IPS-20b (cell line): Measurements from ENCODE around the gene SSBP3.
"Not testable (repeated sequence)": the region's sequence is repeated elsewhere in the genome, so short reads cannot be mapped to it uniquely, and the experiment has no call there.

Source experiments
- H3K27ac ChIP-seq: one replicate; pipeline ENCODE4 v1.5.1; 2013; ENCODE audit warnings: low read length
- H3K27me3 ChIP-seq: 2 replicates; pipeline ENCODE4 v1.6.1; 2013; ENCODE audit warnings: mild to moderate bottlenecking, low read length, inconsistent platforms; ENCODE audit not compliant: insufficient read depth
- H3K36me3 ChIP-seq: 2 replicates; pipeline ENCODE4 v1.6.1; 2013; ENCODE audit warnings: low read depth, mild to moderate bottlenecking, inconsistent platforms, low read length, moderate library complexity; ENCODE audit not compliant: insufficient read depth
- H3K4me1 ChIP-seq: 2 replicates; pipeline ENCODE4 v1.6.1; 2013; ENCODE audit warnings: mild to moderate bottlenecking, control low read depth, inconsistent platforms, low read length, moderate library complexity; ENCODE audit not compliant: insufficient read depth
- H3K4me3 ChIP-seq: 2 replicates; pipeline ENCODE4 v1.5.1; 2013; ENCODE audit warnings: mild to moderate bottlenecking, low read length, inconsistent platforms
- H3K9ac ChIP-seq: 2 replicates; pipeline ENCODE4 v1.6.1; 2013; ENCODE audit warnings: low read depth, mild to moderate bottlenecking, inconsistent platforms, low read length, moderate library complexity
- H3K9me3 ChIP-seq: 2 replicates; pipeline ENCODE4 v1.6.1; 2013; ENCODE audit warnings: mild to moderate bottlenecking, low read depth, low read length, inconsistent platforms; ENCODE audit not compliant: insufficient read depth

The SSBP3 gene

GRCh38 chr1:54238353-54239034 is 167.7 kb downstream of the SSBP3 start:
- Histone ChIP-seq H3K36me3 (peaks cover 63% of the 10 kb centered on the region), H3K9ac (no peak overlapping the region), H3K27ac (no peak overlapping the region), H3K9me3 (no peaks in the 10 kb centered on the region), H3K27me3 (no peaks in the 10 kb centered on the region), H3K4me1 (no peaks in the 10 kb centered on the region), H3K4me3 (no peak overlapping the region)

GRCh38 chr1:54237586-54237985 is 168.6 kb downstream of the SSBP3 start:
- H3K4me1 ChIP-seq: no peaks in the 10 kb centered on the region
- H3K27ac ChIP-seq: no peak overlapping the region
- no peak overlapping the region for H3K9ac ChIP-seq
- peaks cover 56% of the 10 kb centered on the region for H3K36me3 ChIP-seq
- no peaks in the 10 kb centered on the region for H3K27me3 ChIP-seq
- no peaks in the 10 kb centered on the region for H3K9me3 ChIP-seq
- H3K4me3 ChIP-seq: no peak overlapping the region

- Histone ChIP-seq H3K4me1 (no peaks in the 10 kb centered on the region), H3K9ac (no peak overlapping the region), H3K27me3 (no peaks in the 10 kb centered on the region), H3K9me3 (no peaks in the 10 kb centered on the region), H3K4me3 (no peak overlapping the region), H3K27ac (no peak overlapping the region), H3K36me3 (peaks cover 34% of the 10 kb centered on the region)
These were observed 171.9 kb downstream of the SSBP3 start for GRCh38 chr1:54234284-54234683.

- H3K27ac ChIP-seq, H3K27me3 ChIP-seq, H3K4me1 ChIP-seq, H3K9ac ChIP-seq, H3K4me3 ChIP-seq, H3K9me3 ChIP-seq: not testable (repeated sequence)
- peaks cover 23% of the 10 kb centered on the region for H3K36me3 ChIP-seq
These were observed 173.0 kb downstream of the SSBP3 start for GRCh38 chr1:54233196-54233595.

- no peak overlapping the region for H3K9ac ChIP-seq
- H3K36me3 ChIP-seq: peaks cover 22% of the 10 kb centered on the region
- no peaks in the 10 kb centered on the region for H3K4me1 ChIP-seq
- H3K9me3 ChIP-seq: no peaks in the 10 kb centered on the region
- no peaks in the 10 kb centered on the region for H3K27me3 ChIP-seq
- no peak overlapping the region for H3K27ac ChIP-seq
- H3K4me3 ChIP-seq: no peak overlapping the region
These were observed 175.5 kb downstream of the SSBP3 start for GRCh38 chr1:54230507-54231339.

- Histone ChIP-seq H3K27me3 (no peaks in the 10 kb centered on the region), H3K4me3 (no peak overlapping the region), H3K4me1 (no peaks in the 10 kb centered on the region), H3K9ac (no peak overlapping the region), H3K27ac (no peak overlapping the region), H3K9me3 (no peaks in the 10 kb centered on the region), H3K36me3 (peaks cover 20% of the 10 kb centered on the region; the same call in 1 of the 2 replicates)
These were observed 176.8 kb downstream of the SSBP3 start for GRCh38 chr1:54229281-54229891.

GRCh38 chr1:54228638-54229079 is 177.5 kb downstream of the SSBP3 start:
- H3K4me3 ChIP-seq: no peak overlapping the region
- no peak overlapping the region for H3K9ac ChIP-seq
- H3K4me1 ChIP-seq: no peaks in the 10 kb centered on the region
- no peak overlapping the region for H3K27ac ChIP-seq
- H3K27me3 ChIP-seq: no peaks in the 10 kb centered on the region
- H3K36me3 ChIP-seq: peaks cover 20% of the 10 kb centered on the region; the same call in 1 of the 2 replicates
- H3K9me3 ChIP-seq: no peaks in the 10 kb centered on the region

GRCh38 chr1:54227891-54228310 is 178.3 kb downstream of the SSBP3 start:
- peaks cover 20% of the 10 kb centered on the region; the same call in 1 of the 2 replicates for H3K36me3 ChIP-seq

GRCh38 chr1:54227091-54227602 is 179.0 kb downstream of the SSBP3 start:
- H3K27ac ChIP-seq: no peak overlapping the region
- H3K4me1 ChIP-seq: 0 out of 2 replicates have a peak, but pooled peaks cover 3% of the 10 kb centered on the region
- H3K4me3 ChIP-seq: no peak overlapping the region
- H3K27me3 ChIP-seq: no peaks in the 10 kb centered on the region
- no peak overlapping the region for H3K9ac ChIP-seq
- peaks cover 20% of the 10 kb centered on the region; the same call in 1 of the 2 replicates for H3K36me3 ChIP-seq
- H3K9me3 ChIP-seq: no peaks in the 10 kb centered on the region

More at GRCh38 chr1:54227891-54228310, 178.3 kb downstream of the SSBP3 start:
- no peaks in the 10 kb centered on the region for H3K9me3 ChIP-seq
- H3K27ac ChIP-seq: no peak overlapping the region
- H3K9ac ChIP-seq: no peak overlapping the region
- no peaks in the 10 kb centered on the region for H3K4me1 ChIP-seq
- H3K4me3 ChIP-seq: no peak overlapping the region
- no peaks in the 10 kb centered on the region for H3K27me3 ChIP-seq

- Histone ChIP-seq H3K36me3 (peaks cover 20% of the 10 kb centered on the region; the same call in 1 of the 2 replicates), H3K4me3 (no peak overlapping the region), H3K9ac (no peak overlapping the region), H3K4me1 (0 out of 2 replicates have a peak, but pooled peaks cover 4% of the 10 kb centered on the region), H3K27ac (no peak overlapping the region), H3K27me3 (no peaks in the 10 kb centered on the region), H3K9me3 (no peaks in the 10 kb centered on the region)
These were observed 180.1 kb downstream of the SSBP3 start for GRCh38 chr1:54225986-54226559.

GRCh38 chr1:54225378-54225777 is 180.8 kb downstream of the SSBP3 start:
- Histone ChIP-seq H3K4me3 (no peak overlapping the region), H3K9ac (no peak overlapping the region), H3K36me3 (peaks cover 20% of the 10 kb centered on the region; the same call in 1 of the 2 replicates), H3K27me3 (no peaks in the 10 kb centered on the region), H3K27ac (no peak overlapping the region), H3K4me1 (0 out of 2 replicates have a peak, but pooled peaks cover 4% of the 10 kb centered on the region), H3K9me3 (no peaks in the 10 kb centered on the region)
